ENCODE results near the gene KAT6B. TPM values are rescaled to one million over a fixed set of nuclear protein-coding genes. Genes with fewer than 3 reads are reported as not detected.

Gene KAT6B
- total RNA-seq, 2 experiments from 2014 or later: 22.8 to 24.8 TPM

DNA sequence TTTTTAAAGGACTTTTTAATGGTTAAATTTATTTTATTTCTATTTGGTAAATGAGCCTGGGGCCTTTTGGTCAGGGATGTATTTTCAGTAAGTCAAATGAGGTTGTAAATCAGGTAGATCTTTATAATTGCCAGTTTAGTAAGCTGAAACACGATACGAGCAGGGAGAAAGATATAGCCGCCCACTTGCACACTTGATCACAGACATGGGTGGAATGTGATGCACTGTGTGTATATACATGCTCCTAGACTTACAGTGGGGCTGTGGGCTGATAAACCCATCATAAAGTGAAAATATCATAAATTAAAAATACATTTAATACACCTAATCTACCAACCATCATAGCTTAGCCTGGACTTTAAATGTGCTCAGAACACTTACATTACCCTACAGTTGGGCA, 165.7 kb downstream of the KAT6B start:
- POLR2A ChIA-PET: interaction anchor here (0.6 kb wide), 1 partner anchor 126 kb away, joined by 3 read pairs; no protein-coding TSS in a partner anchor
- CTCF ChIA-PET: interaction anchor here (1.7 to 4.6 kb wide), 3 partner anchors 10 to 15 kb away, joined by 5 to 14 read pairs (median 7); no protein-coding TSS in a partner anchor
- Mint-ChIP-seq H3K36me3 (ENCODE audit: low read depth) (peaks cover 17% of the 10 kb centered on the region), H3K9me3 (no peaks in the 10 kb centered on the region), H3K4me3 (no peak overlapping the region), H3K27ac (no peak overlapping the region), H3K4me1 (ENCODE audit: low read depth) (peaks cover 26% of the 10 kb centered on the region), H3K27me3 (no peaks in the 10 kb centered on the region)
- TF ChIP-seq, protein P1, sequence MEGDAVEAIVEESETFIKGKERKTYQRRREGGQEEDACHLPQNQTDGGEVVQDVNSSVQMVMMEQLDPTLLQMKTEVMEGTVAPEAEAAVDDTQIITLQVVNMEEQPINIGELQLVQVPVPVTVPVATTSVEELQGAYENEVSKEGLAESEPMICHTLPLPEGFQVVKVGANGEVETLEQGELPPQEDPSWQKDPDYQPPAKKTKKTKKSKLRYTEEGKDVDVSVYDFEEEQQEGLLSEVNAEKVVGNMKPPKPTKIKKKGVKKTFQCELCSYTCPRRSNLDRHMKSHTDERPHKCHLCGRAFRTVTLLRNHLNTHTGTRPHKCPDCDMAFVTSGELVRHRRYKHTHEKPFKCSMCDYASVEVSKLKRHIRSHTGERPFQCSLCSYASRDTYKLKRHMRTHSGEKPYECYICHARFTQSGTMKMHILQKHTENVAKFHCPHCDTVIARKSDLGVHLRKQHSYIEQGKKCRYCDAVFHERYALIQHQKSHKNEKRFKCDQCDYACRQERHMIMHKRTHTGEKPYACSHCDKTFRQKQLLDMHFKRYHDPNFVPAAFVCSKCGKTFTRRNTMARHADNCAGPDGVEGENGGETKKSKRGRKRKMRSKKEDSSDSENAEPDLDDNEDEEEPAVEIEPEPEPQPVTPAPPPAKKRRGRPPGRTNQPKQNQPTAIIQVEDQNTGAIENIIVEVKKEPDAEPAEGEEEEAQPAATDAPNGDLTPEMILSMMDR (IDR thresholded peaks at IDR 0.05): no peak
- no peak for ATAC-seq
- no peak for DNase-seq
- intact Hi-C loops (cut with micrococcal nuclease): no loop called here

DNA sequence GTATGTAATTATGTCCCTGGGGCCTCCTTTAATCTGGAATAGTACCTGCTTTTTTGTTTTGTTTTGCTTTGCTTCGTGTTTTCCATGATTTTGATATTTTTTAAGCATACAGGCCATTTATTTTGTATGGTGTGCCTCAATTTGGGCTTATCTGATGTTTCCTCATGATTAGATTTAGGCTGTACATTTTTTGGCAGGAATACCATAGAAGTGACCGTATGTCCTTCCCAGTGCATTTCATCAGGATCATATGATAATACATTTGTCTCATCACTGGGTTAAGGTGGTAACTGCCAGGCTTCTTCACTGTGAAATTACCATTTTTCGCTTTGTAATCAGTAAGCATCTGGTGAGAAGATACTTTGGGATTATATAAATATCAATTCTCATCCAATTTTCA, 167.2 kb downstream of the KAT6B start:
- no peak overlapping the region for H3K4me3 Mint-ChIP-seq
- intact Hi-C loops (cut with micrococcal nuclease): no loop called here
- ChIA-PET POLR2A (no interaction called here), CTCF (no interaction called here)
- no peaks in the 10 kb centered on the region for H3K27me3 Mint-ChIP-seq
- TF ChIP-seq, protein P1 (IDR thresholded peaks at IDR 0.05): no peak
- peaks cover 16% of the 10 kb centered on the region for H3K4me1 Mint-ChIP-seq (ENCODE audit: low read depth)
- H3K9me3 Mint-ChIP-seq: no peaks in the 10 kb centered on the region
- peaks cover 14% of the 10 kb centered on the region for H3K36me3 Mint-ChIP-seq (ENCODE audit: low read depth)
- no peak for DNase-seq
- no peak overlapping the region for H3K27ac Mint-ChIP-seq
- no peak for ATAC-seq

DNA sequence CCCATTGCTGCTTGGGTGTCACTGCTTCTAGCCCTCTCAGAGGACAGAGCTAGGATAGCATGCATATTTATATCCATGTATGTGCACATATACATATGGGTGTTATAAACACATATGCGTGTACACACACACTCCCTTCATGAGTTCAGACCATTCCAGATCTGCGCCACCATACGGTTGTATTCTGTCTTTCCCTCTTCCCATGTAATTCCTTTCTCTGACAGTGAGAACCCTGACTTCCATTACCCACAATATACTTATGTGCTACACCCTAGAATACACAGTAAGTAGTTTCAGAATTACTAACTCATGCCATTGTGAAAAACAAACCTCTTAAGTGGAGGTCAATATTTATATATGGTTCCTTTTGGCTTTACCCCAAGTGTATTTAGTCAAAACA, 168.5 kb downstream of the KAT6B start:
- intact Hi-C loops (cut with micrococcal nuclease): no loop called here
- no peak overlapping the region for H3K4me3 Mint-ChIP-seq
- CTCF ChIA-PET: no interaction called here
- TF ChIP-seq, protein P1 (IDR thresholded peaks at IDR 0.05): no peak
- ATAC-seq (no peak), DNase-seq (no peak)
- H3K27ac Mint-ChIP-seq: no peak overlapping the region
- POLR2A ChIA-PET: no interaction called here
- H3K9me3 Mint-ChIP-seq: no peaks in the 10 kb centered on the region
- H3K36me3 Mint-ChIP-seq (ENCODE audit: low read depth): peaks cover 12% of the 10 kb centered on the region
- no peaks in the 10 kb centered on the region for H3K27me3 Mint-ChIP-seq
- H3K4me1 Mint-ChIP-seq (ENCODE audit: low read depth): peaks cover 15% of the 10 kb centered on the region

DNA sequence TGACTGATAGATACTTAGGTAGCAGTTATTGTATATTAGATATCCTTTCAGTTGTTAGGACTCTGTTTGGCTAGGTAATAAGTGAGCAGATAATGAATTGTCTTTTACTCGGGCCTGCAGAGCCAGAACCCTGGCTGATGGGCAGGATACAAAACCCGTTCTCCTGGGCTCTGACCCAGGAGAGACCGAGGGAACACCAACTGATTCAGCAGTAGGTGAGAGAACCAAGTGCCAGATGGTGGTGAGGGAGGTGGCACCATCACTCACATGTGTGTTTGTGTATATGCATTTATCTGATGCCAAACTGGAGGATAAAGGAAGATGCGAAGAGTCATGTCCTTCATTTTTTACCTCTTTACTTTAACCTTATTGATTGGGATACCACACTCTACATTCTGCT, 169.4 kb downstream of the KAT6B start:
- H3K9me3 Mint-ChIP-seq: no peaks in the 10 kb centered on the region
- H3K4me3 Mint-ChIP-seq: no peak overlapping the region
- intact Hi-C loops (cut with micrococcal nuclease): no loop called here
- DNase-seq: no peak
- no peaks in the 10 kb centered on the region for H3K27me3 Mint-ChIP-seq
- no peak for ATAC-seq
- TF ChIP-seq, protein P1 (IDR thresholded peaks at IDR 0.05): no peak
- peaks cover 21% of the 10 kb centered on the region for H3K4me1 Mint-ChIP-seq (ENCODE audit: low read depth)
- CTCF ChIA-PET: interaction anchor here (1.3 to 1.4 kb wide), 2 partner anchors 13 to 751 kb away, joined by 3 read pairs; no protein-coding TSS in a partner anchor
- H3K27ac Mint-ChIP-seq: no peak overlapping the region
- POLR2A ChIA-PET: no interaction called here
- peaks cover 12% of the 10 kb centered on the region for H3K36me3 Mint-ChIP-seq (ENCODE audit: low read depth)

DNA sequence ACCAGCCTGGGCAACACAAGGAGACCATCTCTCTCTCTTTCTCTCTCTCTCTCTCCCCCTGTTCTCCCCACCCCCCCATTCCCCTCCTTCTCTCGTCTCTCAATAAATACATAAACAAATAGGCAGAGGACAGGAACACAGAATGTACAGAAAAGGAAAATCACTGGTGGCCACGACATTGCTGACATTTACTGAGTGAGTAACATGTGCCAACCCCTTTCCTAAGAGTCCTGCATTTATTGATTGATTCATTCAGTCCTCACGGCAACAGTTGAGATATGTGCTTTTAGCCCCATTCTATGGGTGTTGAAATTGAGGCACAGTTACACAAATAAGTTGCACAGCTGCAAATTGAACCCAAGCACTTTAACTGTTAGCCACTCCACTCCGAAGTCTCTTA, 170.8 kb downstream of the KAT6B start:
- POLR2A ChIA-PET: no interaction called here
- no peak overlapping the region for H3K27ac Mint-ChIP-seq
- CTCF ChIA-PET: no interaction called here
- no peak overlapping the region for H3K4me3 Mint-ChIP-seq
- DNase-seq (no peak), ATAC-seq (no peak)
- H3K9me3 Mint-ChIP-seq: no peaks in the 10 kb centered on the region
- peaks cover 22% of the 10 kb centered on the region for H3K4me1 Mint-ChIP-seq (ENCODE audit: low read depth)
- peaks cover 12% of the 10 kb centered on the region for H3K36me3 Mint-ChIP-seq (ENCODE audit: low read depth)
- TF ChIP-seq, protein P1 (IDR thresholded peaks at IDR 0.05): no peak
- intact Hi-C loops (cut with micrococcal nuclease): no loop called here
- no peaks in the 10 kb centered on the region for H3K27me3 Mint-ChIP-seq

Measured in activated CD8-positive, alpha-beta T cell treated with anti-CD3 and anti-CD28 coated beads for 36 hours (primary cell).